K562 (cell line): ENCODE results near the gene UBXN11. TPM values are rescaled to one million over a fixed set of nuclear protein-coding genes. Genes with fewer than 3 reads are reported as not detected.

Experiments
- ATAC-seq: fragments of 200-7000 bp; cut with Tn5 transposase; 3 replicates; pipeline ENCODE4 v1.9.1; 2020; ENCODE audit warnings: moderate library complexity
- BruUV-seq: library from RNA; stranded (reverse); fragments of 400-500 nt; replicated peaks from 2 replicates; lab custom pipeline; 2021; lab: Mats Ljungman, UMichigan
- CTCF ChIA-PET: fragments of 300-600 bp; formaldehyde crosslinking; extraction: SDS; loops from one replicate; lab custom pipeline; 2021; ENCODE audit warnings: low intra/inter-chr PET ratio; lab: Yijun Ruan, JAX
- POLR2A ChIA-PET: fragments of 300-600, 350-650 bp; sonication (Branson Sonifier 250); formaldehyde crosslinking; extraction: SDS; loops from one replicate; lab custom pipeline; 2021; ENCODE audit warnings: antibody characterized with exemption, inconsistent platforms; lab: Yijun Ruan, JAX
- DNase-seq, 4 experiments: peaks; one replicate each; pipeline versions ENCODE4 v3.0.0 to v3.0.0-alpha.2; 2011 to 2018; ENCODE audit warnings: low spot score in 3 of 4, mixed read lengths in 3 of 4; ENCODE audit errors: extremely low read depth in 1 of 4
- FAIRE-seq: peaks from 2 replicates; lab custom pipeline; 2011; peaks lifted over from hg19 to GRCh38; lab: Jason Lieb, UNC
- H2AFZ ChIP-seq: 2 replicates; pipeline ENCODE4 v1.6.0; 2011; ENCODE audit warnings: low read depth, low read length, control low read depth, inconsistent platforms
- H3K27ac ChIP-seq: fragments of 200-600 bp; 3 replicates; pipeline ENCODE4 v1.8.0; 2011; ENCODE audit warnings: low read depth, mild to moderate bottlenecking, control low read depth, inconsistent platforms, low read length, moderate library complexity, mixed read lengths; ENCODE audit errors: extremely low read depth
- H3K27me3 ChIP-seq, 2 experiments: fragments of 300-600 bp in 1 of 2; 2 replicates in 1 of 2; 3 replicates in 1 of 2; pipeline versions ENCODE4 v1.6.0 to v1.8.0; 2011; ENCODE audit warnings: inconsistent platforms in 2 of 2, low read length in 2 of 2, mild to moderate bottlenecking in 1 of 2, mixed read lengths in 1 of 2, moderate library complexity in 1 of 2; ENCODE audit not compliant: control insufficient read depth in 2 of 2, insufficient read depth in 2 of 2
- H3K36me3 ChIP-seq: fragments of 300-600 bp; 3 replicates; pipeline ENCODE4 v1.8.0; 2011; ENCODE audit warnings: mild to moderate bottlenecking, low read length, inconsistent platforms; ENCODE audit not compliant: control insufficient read depth, insufficient read depth
- H3K4me1 ChIP-seq, 2 experiments: fragments of 200-600 bp in 1 of 2; replicated peaks in 1 of 2; 2 replicates in 1 of 2; 3 replicates in 1 of 2; pipeline versions ENCODE4 v1.5.1 to v1.8.0; 2011; ENCODE audit warnings: inconsistent platforms in 2 of 2, low read length in 2 of 2, mild to moderate bottlenecking in 1 of 2, mixed read lengths in 1 of 2, moderate library complexity in 1 of 2; ENCODE audit not compliant: control insufficient read depth in 2 of 2, insufficient read depth in 2 of 2
- H3K4me2 ChIP-seq: 2 replicates; pipeline ENCODE4 v1.6.1; 2011; ENCODE audit warnings: low read length, control low read depth, inconsistent platforms, mixed read lengths; ENCODE audit not compliant: insufficient read depth
- H3K4me3 ChIP-seq: fragments of 200-600 bp; sonication (generic), shearing (Covaris generic); 2 replicates; pipeline ENCODE4 v1.5.1; 2016; ENCODE audit warnings: control low read depth, inconsistent platforms
- H3K79me2 ChIP-seq: fragments of 200-600 bp; 3 replicates; pipeline ENCODE4 v1.8.0; 2011; ENCODE audit warnings: low read length, inconsistent platforms; ENCODE audit not compliant: control insufficient read depth, insufficient read depth
- H3K9ac ChIP-seq, 2 experiments: 2 replicates each; pipeline versions ENCODE4 v1.6.0 to v1.6.1; 2011; ENCODE audit warnings: low read depth in 2 of 2, low read length in 2 of 2, control low read depth in 1 of 2, inconsistent platforms in 1 of 2, mild to moderate bottlenecking in 1 of 2, mixed read lengths in 1 of 2; ENCODE audit not compliant: insufficient read depth in 1 of 2
- H3K9me1 ChIP-seq: one replicate; pipeline ENCODE4 v1.6.0; 2011; ENCODE audit warnings: inconsistent platforms, mild to moderate bottlenecking, low read length, moderate library complexity; ENCODE audit not compliant: control insufficient read depth, insufficient read depth
- H3K9me3 ChIP-seq: replicated peaks from 2 replicates; pipeline ENCODE4 v1.5.1; 2011; ENCODE audit warnings: low read depth, low read length, inconsistent platforms; ENCODE audit not compliant: control insufficient read depth, insufficient read depth
- H4K20me1 ChIP-seq: replicated peaks from 2 replicates; pipeline ENCODE4 v1.6.1; 2011; ENCODE audit warnings: low read length, inconsistent platforms, mixed read lengths; ENCODE audit not compliant: control insufficient read depth, insufficient read depth
- FOXJ2 ChIP-seq: fragments of 200-800 bp; sonication (Bioruptor generic); IDR thresholded peaks from 2 replicates; pipeline ENCODE4 v1.6.1; 2016; ENCODE audit warnings: missing genetic modification characterization, missing compliant biosample characterization
- ZKSCAN8 ChIP-seq: fragments of 200-800 bp; sonication (Bioruptor generic); IDR thresholded peaks from 2 replicates; pipeline ENCODE4 v1.6.1; 2016; ENCODE audit warnings: missing genetic modification characterization, missing compliant biosample characterization
- ZNF12 ChIP-seq: sonication (generic); formaldehyde crosslinking; IDR thresholded peaks from 2 replicates; pipeline ENCODE4 v1.4.0; 2020; ENCODE audit warnings: mild to moderate bottlenecking, missing genetic modification reagents
- ZNF274 ChIP-seq: IDR thresholded peaks from 2 replicates; pipeline ENCODE4 v1.6.1; 2011; ENCODE audit warnings: low read depth, mild to moderate bottlenecking, low read length, moderate library complexity, borderline replicate concordance
- ZNF707 ChIP-seq: fragments of 250-450 bp; sonication (Bioruptor Pico); conservative IDR thresholded peaks from 2 replicates; pipeline ENCODE4 v1.8.0; 2022; ENCODE audit warnings: inconsistent platforms, mild to moderate bottlenecking, moderate library complexity
- WGBS: fragments of 100-300 bp; shearing (Covaris generic); methylation state at CpG from one replicate; pipeline ENCODE4 v1.1.6; 2016; ENCODE audit warnings: low coverage, mixed read lengths; ENCODE audit not compliant: insufficient coverage; ENCODE audit errors: missing lambda C conversion rate; 5-methylcytosine and 5-hydroxymethylcytosine counted together
- in situ Hi-C: fragments of 300-500 bp; cut with MboI; formaldehyde crosslinking; loops from 4 replicates; pipeline ENCODE4 v1.15.0; 2018; ENCODE audit warnings: inconsistent platforms, mixed read lengths
- intact Hi-C: fragments of 100-400 bp; cut with micrococcal nuclease; formaldehyde crosslinking; loops from 2 replicates; pipeline ENCODE4 v1.14.2; 2022
- polyA plus RNA-seq, 8 experiments: library from polyadenylated mRNA; depleted of rRNA in 4 of 8; stranded (reverse) in 5 of 8; unstranded in 3 of 8; fragments of >200 nt; fragmentation: Nextera tagmentation in 2 of 8; fragmentation: Illumina TruSeq in 1 of 8; extraction: Ambion mirVana in 2 of 8; extraction: Trizol in 1 of 8; gene quantifications; 2 replicates each; pipeline versions ENCODE4 v1.2.1 to v1.2.3, GENCODE V29; 2011 to 2014; ENCODE audit warnings: inconsistent platforms in 1 of 8, missing spikeins in 1 of 8
- total RNA-seq, 7 experiments: library from RNA; depleted of rRNA in 6 of 7; stranded (reverse); fragments of >200 nt in 6 of 7; fragmentation: Illumina TruSeq in 2 of 7; extraction: Trizol in 2 of 7; gene quantifications; 2 replicates each; pipeline versions ENCODE4 v1.2.1 to v1.2.3, GENCODE V29; 2011 to 2021; ENCODE audit warnings: low replicate concordance in 1 of 7
- TF ChIP-seq, protein P1 (sequence below): fragments of 250-450 bp; sonication (Bioruptor Pico); IDR thresholded peaks from 2 replicates; pipeline ENCODE4 v1.8.0; 2022; ENCODE audit warnings: moderate library complexity, mild to moderate bottlenecking, inconsistent platforms

Gene UBXN11
- total and polyA plus RNA-seq, 9 of the 15 experiments (the other 6 are each of a cell fraction or from before 2014, with no cell fraction given) = 0.48 to 34.3 (median 11.3) TPM

GRCh38 chr1:26257222-26257621, 49.2 kb downstream of the UBXN11 start (continued):
- TF ChIP-seq ZNF12 (no peak), FOXJ2 (tag) (no peak)
- TF ChIP-seq, protein P1, sequence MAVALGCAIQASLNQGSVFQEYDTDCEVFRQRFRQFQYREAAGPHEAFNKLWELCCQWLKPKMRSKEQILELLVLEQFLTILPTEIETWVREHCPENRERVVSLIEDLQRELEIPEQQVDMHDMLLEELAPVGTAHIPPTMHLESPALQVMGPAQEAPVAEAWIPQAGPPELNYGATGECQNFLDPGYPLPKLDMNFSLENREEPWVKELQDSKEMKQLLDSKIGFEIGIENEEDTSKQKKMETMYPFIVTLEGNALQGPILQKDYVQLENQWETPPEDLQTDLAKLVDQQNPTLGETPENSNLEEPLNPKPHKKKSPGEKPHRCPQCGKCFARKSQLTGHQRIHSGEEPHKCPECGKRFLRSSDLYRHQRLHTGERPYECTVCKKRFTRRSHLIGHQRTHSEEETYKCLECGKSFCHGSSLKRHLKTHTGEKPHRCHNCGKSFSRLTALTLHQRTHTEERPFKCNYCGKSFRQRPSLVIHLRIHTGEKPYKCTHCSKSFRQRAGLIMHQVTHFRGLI (CRISPR knock-in tag) = no peak

DNA sequence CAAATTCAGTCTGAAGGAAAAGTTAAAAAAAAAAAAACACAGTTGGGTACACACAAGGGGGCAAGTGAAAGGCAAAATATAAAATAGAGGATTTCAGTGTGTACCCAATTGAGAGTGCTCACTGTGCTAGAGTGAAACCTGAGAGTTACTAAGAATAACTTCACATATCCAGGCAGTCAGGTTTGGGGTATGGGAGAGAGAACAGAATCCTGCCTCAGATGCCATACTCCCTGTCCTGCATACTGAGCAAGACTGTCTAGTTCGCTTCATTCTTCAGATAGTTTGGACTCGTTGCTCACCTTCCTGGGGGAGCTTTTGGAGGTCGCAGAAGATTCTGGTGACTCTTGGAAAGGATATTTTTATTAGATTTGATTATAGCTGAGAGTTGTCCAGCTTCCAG, 52.0 kb downstream of the UBXN11 start:
- no TSS peak for BruUV-seq
- Histone ChIP-seq H3K9ac (no peak overlapping the region), H3K27ac (no peak overlapping the region), H3K79me2 (peaks cover 60% of the 10 kb centered on the region), H3K9me1 (no peaks in the 10 kb centered on the region), H3K9me3 (no peaks in the 10 kb centered on the region), H3K4me2 (no peak overlapping the region), H3K36me3 (peaks cover 91% of the 10 kb centered on the region), H3K4me3 (no peak overlapping the region), H4K20me1 (no peaks in the 10 kb centered on the region), H2AFZ (no peak overlapping the region), H3K4me1 (no peaks in the 10 kb centered on the region), H3K27me3 (no peaks in the 10 kb centered on the region)
- TF ChIP-seq ZNF707 (CRISPR knock-in tag) = no peak
- TF ChIP-seq ZKSCAN8 (CRISPR knock-in tag) = no peak
- no peak for TF ChIP-seq ZNF274
- 90% methylated on average over 3 of the region's 3 CpGs for WGBS
- FAIRE-seq (no peak), ATAC-seq (no peak), DNase-seq (no peak)
- ChIA-PET POLR2A (interaction anchor here (0.6 to 1.4 kb wide), 3 partner anchors 11 to 176 kb away, joined by 3 to 4 read pairs (median 3); no protein-coding TSS in a partner anchor), CTCF (interaction anchor here (0.8 to 1.5 kb wide), 2 partner anchors 11 to 137 kb away, joined by 3 to 4 read pairs; no protein-coding TSS in a partner anchor)
- intact Hi-C loops = no loop called here
- in situ Hi-C loops = no loop called here
